GM12878 (cell line): ENCODE results near the gene SEMA3A. TPM values are rescaled to one million over a fixed set of nuclear protein-coding genes. Genes with fewer than 3 reads are reported as not detected.

ENCODE experiments used
- ATAC-seq: fragments of 200-7000 bp; cut with Tn5 transposase; 3 replicates; pipeline ENCODE4 v1.9.1; 2020; ENCODE audit warnings: mild to moderate bottlenecking, moderate library complexity
- BruUV-seq: library from RNA; stranded (reverse); fragments of 400-500 nt; replicated peaks from 2 replicates; lab custom pipeline; 2021; lab: Mats Ljungman, UMichigan
- CTCF ChIA-PET: fragments of 300-600 bp; sonication (Branson Sonifier 250); formaldehyde crosslinking; extraction: SDS; loops from one replicate; lab custom pipeline; 2021; ENCODE audit warnings: inconsistent platforms; lab: Yijun Ruan, JAX
- POLR2A ChIA-PET: fragments of 350-600 bp; formaldehyde crosslinking; extraction: SDS; loops from one replicate; lab custom pipeline; 2021; ENCODE audit warnings: inconsistent platforms; lab: Charles Lee
- RAD21 ChIA-PET: fragments of 300-600 bp; sonication (Branson Sonifier 250); formaldehyde crosslinking; loops from one replicate; lab custom pipeline; 2023; ENCODE audit warnings: antibody characterized with exemption; ENCODE audit not compliant: unreplicated experiment; lab: Charles Lee
- SMC1A ChIA-PET: fragments of 300-600 bp; sonication (Branson Sonifier 250); formaldehyde crosslinking; loops from one replicate; lab custom pipeline; 2023; ENCODE audit not compliant: unreplicated experiment, uncharacterized antibody; lab: Charles Lee
- DNase-seq: peaks from one replicate; pipeline ENCODE4 v3.0.0-alpha.2; 2011; ENCODE audit warnings: low read depth, low spot score
- FAIRE-seq: peaks from 3 replicates; lab custom pipeline; 2011; peaks lifted over from hg19 to GRCh38; lab: Jason Lieb, UNC
- H2AFZ ChIP-seq: 2 replicates; pipeline ENCODE4 v1.6.0; 2011; ENCODE audit warnings: low read depth, low read length, control low read depth; ENCODE audit not compliant: control insufficient read depth
- H3K27ac ChIP-seq: 2 replicates; pipeline ENCODE4 v1.5.1; 2011; ENCODE audit warnings: control low read depth; ENCODE audit not compliant: control insufficient read depth, insufficient read depth
- H3K27me3 ChIP-seq, 2 experiments: replicated peaks in 1 of 2; 2 replicates each; pipeline versions ENCODE4 v1.6.0 to v1.6.1; 2011; ENCODE audit warnings: low read length in 1 of 2; ENCODE audit not compliant: control insufficient read depth in 2 of 2, insufficient read depth in 2 of 2
- H3K36me3 ChIP-seq, 2 experiments: 2 replicates each; pipeline ENCODE4 v1.5.1; 2011; ENCODE audit warnings: low read length in 1 of 2; ENCODE audit not compliant: control insufficient read depth in 2 of 2, insufficient read depth in 2 of 2
- H3K4me1 ChIP-seq: 2 replicates; pipeline ENCODE4 v1.6.1; 2011; ENCODE audit warnings: mild to moderate bottlenecking, low read length, moderate library complexity, mixed read lengths; ENCODE audit not compliant: control insufficient read depth, insufficient read depth
- H3K4me2 ChIP-seq: 2 replicates; pipeline ENCODE4 v1.6.0; 2011; ENCODE audit warnings: control low read depth; ENCODE audit not compliant: control insufficient read depth, insufficient read depth
- H3K4me3 ChIP-seq: fragments of 200-600 bp; sonication (generic); 2 replicates; pipeline ENCODE4 v1.5.1; 2016
- H3K79me2 ChIP-seq: 2 replicates; pipeline ENCODE4 v1.6.0; 2011; ENCODE audit warnings: low read length; ENCODE audit not compliant: control insufficient read depth, insufficient read depth
- H3K9ac ChIP-seq: 2 replicates; pipeline ENCODE4 v1.8.0; 2011; ENCODE audit warnings: low read length, control low read depth, mixed read lengths; ENCODE audit not compliant: control insufficient read depth, insufficient read depth
- H3K9me3 ChIP-seq: replicated peaks from 3 replicates; pipeline ENCODE4 v1.5.1; 2011; ENCODE audit warnings: mild to moderate bottlenecking, low read length; ENCODE audit not compliant: control insufficient read depth, insufficient read depth
- H4K20me1 ChIP-seq: 2 replicates; pipeline ENCODE4 v1.6.0; 2011; ENCODE audit not compliant: control insufficient read depth, insufficient read depth
- CBX5 ChIP-seq: sonication (generic); IDR thresholded peaks from 2 replicates; pipeline ENCODE4 v1.6.1; 2016; ENCODE audit warnings: low read depth, moderate library complexity, mild to moderate bottlenecking, inconsistent platforms
- RUNX3 ChIP-seq: IDR thresholded peaks from 2 replicates; pipeline ENCODE4 v1.6.1; 2012; ENCODE audit warnings: low read length, inconsistent platforms
- ZNF207 ChIP-seq: fragments of 450-650 bp; IDR thresholded peaks from 2 replicates; pipeline ENCODE4 v1.6.1; 2014; ENCODE audit warnings: antibody characterized with exemption, mild to moderate bottlenecking, borderline replicate concordance
- WGBS: methylation state at CpG from one replicate; pipeline ENCODE4 v1.1.6; 2016; ENCODE audit warnings: low lambda C conversion rate; ENCODE audit not compliant: insufficient replicate concordance, insufficient coverage; ENCODE audit errors: missing lambda C conversion rate; 5-methylcytosine and 5-hydroxymethylcytosine counted together
- in situ Hi-C: fragments of 300-500 bp; cut with MboI; formaldehyde crosslinking; loops from 9 replicates; pipeline ENCODE4 v1.14.3; 2018; ENCODE audit warnings: mixed read lengths
- intact Hi-C: fragments of 100-400 bp; cut with micrococcal nuclease; formaldehyde crosslinking; loops from one replicate; pipeline ENCODE4 v1.14.2; 2022; ENCODE audit not compliant: unreplicated experiment
- polyA plus RNA-seq, 11 experiments: library from polyadenylated mRNA; depleted of rRNA in 4 of 11; unstranded in 6 of 11; stranded (reverse) in 5 of 11; fragments of >200 nt; fragmentation: Nextera tagmentation in 4 of 11; fragmentation: Illumina TruSeq in 1 of 11; extraction: Ambion mirVana in 4 of 11; extraction: Trizol in 1 of 11; gene quantifications; 1 replicate in 1 of 11; 2 replicates in 10 of 11; pipeline versions ENCODE4 v1.2.1 to v1.2.3, GENCODE V29; 2011 to 2016; ENCODE audit warnings: inconsistent platforms in 2 of 11, missing spikeins in 2 of 11, low read depth in 1 of 11
- total RNA-seq, 4 experiments: library from RNA; depleted of rRNA in 3 of 4; stranded (reverse); fragments of >200 nt in 3 of 4; fragmentation: Illumina TruSeq in 1 of 4; extraction: Trizol in 1 of 4; gene quantifications; 2 replicates each; pipeline versions ENCODE4 v1.2.1 to v1.2.3, GENCODE V29; 2013 to 2021
- TF ChIP-seq, protein P1 (sequence below): IDR thresholded peaks from 2 replicates; pipeline ENCODE4 v1.6.1; 2012; ENCODE audit warnings: low read length, inconsistent platforms
- TF ChIP-seq, protein P2 (sequence below): IDR thresholded peaks from 2 replicates; pipeline ENCODE4 v1.6.1; 2012; ENCODE audit warnings: improper control_type of control experiment, low read depth, low read length; ENCODE audit not compliant: insufficient replicate concordance

SEMA3A gene
- total and polyA plus RNA-seq, 10 of the 15 experiments (the other 5 are each of a cell fraction or from before 2014, with no cell fraction given), result 0.01 to 3.3 (median 0.24) TPM

GRCh38 chr7:84108787-84109186 lies 85.8 kb downstream of the SEMA3A start:
- H3K4me2 ChIP-seq, result no peak overlapping the region
- H4K20me1 ChIP-seq, result no peaks in the 10 kb centered on the region
- no TSS peak for BruUV-seq
- H3K9ac ChIP-seq, result no peak overlapping the region
- POLR2A ChIA-PET, result no interaction called here
- intact Hi-C loops, result no loop called here
- TF ChIP-seq ZNF207, result no peak
- TF ChIP-seq, protein P1, sequence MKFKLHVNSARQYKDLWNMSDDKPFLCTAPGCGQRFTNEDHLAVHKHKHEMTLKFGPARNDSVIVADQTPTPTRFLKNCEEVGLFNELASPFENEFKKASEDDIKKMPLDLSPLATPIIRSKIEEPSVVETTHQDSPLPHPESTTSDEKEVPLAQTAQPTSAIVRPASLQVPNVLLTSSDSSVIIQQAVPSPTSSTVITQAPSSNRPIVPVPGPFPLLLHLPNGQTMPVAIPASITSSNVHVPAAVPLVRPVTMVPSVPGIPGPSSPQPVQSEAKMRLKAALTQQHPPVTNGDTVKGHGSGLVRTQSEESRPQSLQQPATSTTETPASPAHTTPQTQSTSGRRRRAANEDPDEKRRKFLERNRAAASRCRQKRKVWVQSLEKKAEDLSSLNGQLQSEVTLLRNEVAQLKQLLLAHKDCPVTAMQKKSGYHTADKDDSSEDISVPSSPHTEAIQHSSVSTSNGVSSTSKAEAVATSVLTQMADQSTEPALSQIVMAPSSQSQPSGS, result no peak
- TF ChIP-seq, protein P2, sequence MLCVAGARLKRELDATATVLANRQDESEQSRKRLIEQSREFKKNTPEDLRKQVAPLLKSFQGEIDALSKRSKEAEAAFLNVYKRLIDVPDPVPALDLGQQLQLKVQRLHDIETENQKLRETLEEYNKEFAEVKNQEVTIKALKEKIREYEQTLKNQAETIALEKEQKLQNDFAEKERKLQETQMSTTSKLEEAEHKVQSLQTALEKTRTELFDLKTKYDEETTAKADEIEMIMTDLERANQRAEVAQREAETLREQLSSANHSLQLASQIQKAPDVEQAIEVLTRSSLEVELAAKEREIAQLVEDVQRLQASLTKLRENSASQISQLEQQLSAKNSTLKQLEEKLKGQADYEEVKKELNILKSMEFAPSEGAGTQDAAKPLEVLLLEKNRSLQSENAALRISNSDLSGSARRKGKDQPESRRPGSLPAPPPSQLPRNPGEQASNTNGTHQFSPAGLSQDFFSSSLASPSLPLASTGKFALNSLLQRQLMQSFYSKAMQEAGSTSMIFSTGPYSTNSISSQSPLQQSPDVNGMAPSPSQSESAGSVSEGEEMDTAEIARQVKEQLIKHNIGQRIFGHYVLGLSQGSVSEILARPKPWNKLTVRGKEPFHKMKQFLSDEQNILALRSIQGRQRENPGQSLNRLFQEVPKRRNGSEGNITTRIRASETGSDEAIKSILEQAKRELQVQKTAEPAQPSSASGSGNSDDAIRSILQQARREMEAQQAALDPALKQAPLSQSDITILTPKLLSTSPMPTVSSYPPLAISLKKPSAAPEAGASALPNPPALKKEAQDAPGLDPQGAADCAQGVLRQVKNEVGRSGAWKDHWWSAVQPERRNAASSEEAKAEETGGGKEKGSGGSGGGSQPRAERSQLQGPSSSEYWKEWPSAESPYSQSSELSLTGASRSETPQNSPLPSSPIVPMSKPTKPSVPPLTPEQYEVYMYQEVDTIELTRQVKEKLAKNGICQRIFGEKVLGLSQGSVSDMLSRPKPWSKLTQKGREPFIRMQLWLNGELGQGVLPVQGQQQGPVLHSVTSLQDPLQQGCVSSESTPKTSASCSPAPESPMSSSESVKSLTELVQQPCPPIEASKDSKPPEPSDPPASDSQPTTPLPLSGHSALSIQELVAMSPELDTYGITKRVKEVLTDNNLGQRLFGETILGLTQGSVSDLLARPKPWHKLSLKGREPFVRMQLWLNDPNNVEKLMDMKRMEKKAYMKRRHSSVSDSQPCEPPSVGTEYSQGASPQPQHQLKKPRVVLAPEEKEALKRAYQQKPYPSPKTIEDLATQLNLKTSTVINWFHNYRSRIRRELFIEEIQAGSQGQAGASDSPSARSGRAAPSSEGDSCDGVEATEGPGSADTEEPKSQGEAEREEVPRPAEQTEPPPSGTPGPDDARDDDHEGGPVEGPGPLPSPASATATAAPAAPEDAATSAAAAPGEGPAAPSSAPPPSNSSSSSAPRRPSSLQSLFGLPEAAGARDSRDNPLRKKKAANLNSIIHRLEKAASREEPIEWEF, result no peak
- TF ChIP-seq CBX5, result no peak
- no peak for TF ChIP-seq RUNX3
- TF ChIP-seq, all 136 proteins: peak for 0
- ATAC-seq, result no peak
- Histone ChIP-seq H3K79me2 (no peaks in the 10 kb centered on the region), H3K4me1 (no peaks in the 10 kb centered on the region), H3K9me3 (no peaks in the 10 kb centered on the region), H3K27ac (no peak overlapping the region), H3K36me3 (no peaks in the 10 kb centered on the region), H3K4me3 (no peak overlapping the region), H3K27me3 (no peaks in the 10 kb centered on the region), H2AFZ (no peak overlapping the region)
- WGBS, result 27% methylated on average over 2 of the region's 2 CpGs
- ChIA-PET CTCF (interaction anchor here (1.0 kb wide), 1 partner anchor 10 kb away, joined by 3 read pairs; no protein-coding TSS in a partner anchor), RAD21 (no interaction called here), SMC1A (interaction anchor here (0.6 kb wide), 1 partner anchor 30 kb away, joined by 3 read pairs; no protein-coding TSS in a partner anchor)
- in situ Hi-C loops, result no loop called here
- FAIRE-seq, result no peak
- DNase-seq, result no peak
